ENCODE data around the gene PDGFA. TPM values are rescaled to one million over a fixed set of nuclear protein-coding genes. Genes with fewer than 3 reads are reported as not detected.
A peak's percentile ranks its signal among the peaks of the same experiment; 100 is the strongest.

Gene PDGFA
- total and polyA plus RNA-seq, 8 donors: 11.1 to 93.0 (median 41.8) TPM

GRCh38 chr7:499853-500485, 19.7 kb downstream of the PDGFA start:
- intact Hi-C loops (cut with DNase I; ENCODE audit: low total_unique reads): no loop called here
- no peak for TF ChIP-seq POLR2AphosphoS5 (IDR thresholded peaks at IDR 0.05)
- no peak for TF ChIP-seq CTCF (IDR thresholded peaks at IDR 0.05)
- no peak for TF ChIP-seq POLR2A (IDR thresholded peaks at IDR 0.05)
- TF ChIP-seq EP300 (IDR thresholded peaks at IDR 0.05): no peak
- H3K9me3 ChIP-seq: no peaks in the 10 kb centered on the region
- 88 to 92% (median 91%) methylated on average over 19 to 20 of the region's 20 CpGs for WGBS, 5 donors
- no peak for DNase-seq
- no peak overlapping the region for H3K27ac ChIP-seq
- H3K36me3 ChIP-seq: peaks cover 23 to 59% (median 54%) of the 10 kb centered on the region in 4 donors
- no peak overlapping the region for H3K4me3 ChIP-seq
- peaks cover 21 to 44% (median 41%) of the 10 kb centered on the region in 4 donors for H3K4me1 ChIP-seq
- H3K27me3 ChIP-seq: no peaks in the 10 kb centered on the region

DNA sequence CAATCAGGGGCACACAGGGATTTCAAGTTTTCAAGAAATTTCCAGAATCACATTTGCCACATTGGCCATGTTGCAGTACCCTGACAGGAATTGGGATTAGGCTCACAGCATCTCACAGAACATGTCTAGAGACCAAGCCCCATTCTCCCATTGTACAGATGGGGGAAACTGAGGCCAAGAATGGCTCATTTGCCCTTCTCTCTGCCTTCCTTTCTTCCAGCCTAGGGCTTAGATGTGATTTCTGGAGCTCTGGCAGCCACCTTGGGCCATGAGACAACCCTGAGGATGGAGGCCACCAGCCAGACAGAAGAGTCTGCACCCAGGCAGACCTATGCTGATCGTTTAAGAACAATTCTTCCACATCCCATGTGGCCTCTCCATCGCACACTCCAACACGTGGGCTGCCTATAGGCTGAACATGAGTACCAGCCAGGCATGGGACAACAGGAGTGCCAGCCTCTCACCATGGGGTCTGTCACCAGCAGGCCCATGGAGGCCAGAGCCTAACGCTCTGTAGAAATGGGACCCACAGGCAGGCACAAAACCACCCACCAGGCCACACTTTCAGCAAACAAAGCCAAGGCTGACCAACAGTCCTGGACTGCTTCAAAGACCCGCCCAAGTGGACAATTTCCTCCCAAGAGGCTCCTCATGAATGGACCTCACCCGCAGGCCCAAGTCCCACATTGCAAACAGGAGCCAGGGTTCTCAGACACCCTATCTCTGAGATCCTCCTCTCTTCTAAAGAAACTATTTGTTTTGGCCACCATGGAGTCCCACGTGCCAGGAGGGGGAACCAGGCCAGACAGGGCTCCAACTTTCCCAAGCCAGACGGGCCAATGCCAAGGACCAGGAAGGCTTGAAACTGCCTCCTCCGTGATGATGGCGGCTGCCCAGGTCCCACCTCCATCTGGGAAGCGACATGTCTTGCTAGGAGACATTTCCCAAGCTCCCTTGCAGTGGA, 20.7 kb downstream of the PDGFA start:
- Histone ChIP-seq H3K36me3 (peaks cover 23 to 59% (median 54%) of the 10 kb centered on the region in 4 donors), H3K9me3 (no peaks in the 10 kb centered on the region), H3K27ac (no peak overlapping the region), H3K4me3 (no peak overlapping the region), H3K4me1 (peaks cover 11 to 34% (median 31%) of the 10 kb centered on the region in 4 donors), H3K27me3 (no peaks in the 10 kb centered on the region)
- peak in 1 of 2 donors; percentile 84 for DNase-seq
- TF ChIP-seq EP300 (IDR thresholded peaks at IDR 0.05) (no peak), POLR2A (IDR thresholded peaks at IDR 0.05) (no peak), CTCF (IDR thresholded peaks at IDR 0.05) (no peak), POLR2AphosphoS5 (IDR thresholded peaks at IDR 0.05) (no peak)
- 56 to 73% (median 58%) methylated on average over 11 of the region's 11 CpGs for WGBS, 5 donors
- intact Hi-C loops (cut with DNase I; ENCODE audit: low total_unique reads): no loop called here

DNA sequence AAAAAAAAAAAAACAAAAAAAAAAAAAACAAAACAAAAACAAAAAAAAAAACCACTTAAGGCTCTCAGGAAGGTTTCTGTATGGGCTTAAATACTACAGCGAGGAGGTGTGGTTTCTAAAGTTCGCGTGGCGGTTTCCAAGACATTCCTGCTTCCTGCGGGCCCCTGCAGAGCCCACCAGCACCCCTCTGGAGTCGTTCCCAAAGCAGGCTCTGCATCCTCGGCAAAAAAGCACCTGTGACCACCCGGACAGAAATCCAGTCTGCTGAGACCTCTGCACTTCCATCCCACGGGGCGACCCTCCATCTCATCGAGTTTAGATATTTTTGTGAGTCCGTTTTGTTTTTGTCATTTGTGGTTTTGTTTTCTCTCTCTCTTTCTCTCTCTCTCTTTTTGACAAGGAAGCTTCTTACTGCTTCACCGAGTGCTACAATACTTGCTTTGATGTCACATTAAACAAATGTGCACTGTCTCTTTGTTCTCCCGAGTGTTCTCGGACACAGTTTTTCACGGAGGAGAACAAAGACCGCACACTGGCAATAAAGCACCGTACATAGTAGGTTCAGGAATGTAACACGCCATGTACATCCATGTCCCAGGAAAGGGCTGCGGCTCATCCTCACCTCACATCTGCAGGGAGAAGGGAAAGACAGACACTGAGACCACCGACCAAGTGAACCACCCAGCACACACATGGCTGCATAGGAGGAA, 21.5 kb downstream of the PDGFA start:
- H3K4me1 ChIP-seq: peaks cover 4 to 26% (median 23%) of the 10 kb centered on the region in 4 donors
- WGBS, 5 donors: 75 to 81% (median 77%) methylated on average over 21 of the region's 21 CpGs
- H3K27me3 ChIP-seq: no peaks in the 10 kb centered on the region
- H3K9me3 ChIP-seq: no peaks in the 10 kb centered on the region
- intact Hi-C loops (cut with DNase I; ENCODE audit: low total_unique reads): no loop called here
- H3K4me3 ChIP-seq: no peak overlapping the region
- no peak for DNase-seq
- H3K36me3 ChIP-seq: peaks cover 23 to 59% (median 54%) of the 10 kb centered on the region in 4 donors
- H3K27ac ChIP-seq: no peak overlapping the region
- TF ChIP-seq EP300 (IDR thresholded peaks at IDR 0.05) (no peak), POLR2AphosphoS5 (IDR thresholded peaks at IDR 0.05) (no peak), POLR2A (IDR thresholded peaks at IDR 0.05) (no peak), CTCF (IDR thresholded peaks at IDR 0.05) (no peak)

- peaks cover 23 to 59% (median 54%) of the 10 kb centered on the region in 4 donors for H3K36me3 ChIP-seq
- no peaks in the 10 kb centered on the region for H3K9me3 ChIP-seq
- intact Hi-C loops (cut with DNase I; ENCODE audit: low total_unique reads): no loop called here
- peaks cover 0 to 19% (median 16%) of the 10 kb centered on the region in 4 donors for H3K4me1 ChIP-seq
- H3K27ac ChIP-seq: no peak overlapping the region
- no peaks in the 10 kb centered on the region for H3K27me3 ChIP-seq
- no peak for DNase-seq
- TF ChIP-seq POLR2AphosphoS5 (IDR thresholded peaks at IDR 0.05) (no peak), POLR2A (IDR thresholded peaks at IDR 0.05) (no peak)
- H3K4me3 ChIP-seq: no peak overlapping the region
- 86 to 91% (median 89%) methylated on average over 13 of the region's 13 CpGs for WGBS, 5 donors
Measured at GRCh38 chr7:497346-497745, 22.3 kb downstream of the PDGFA start.
